CD8-positive, alpha-beta memory T cell (primary cell): ENCODE results near the gene GRM7. TPM values are rescaled to one million over a fixed set of nuclear protein-coding genes. Genes with fewer than 3 reads are reported as not detected.

Source experiments
- CTCF ChIA-PET: fragments of 350-600 bp; sonication (Branson Sonifier 250); formaldehyde crosslinking; loops from one replicate; lab custom pipeline; 2021; ENCODE audit warnings: antibody characterized with exemption; lab: Charles Lee
- POLR2A ChIA-PET: fragments of 350-600 bp; sonication (Branson Sonifier 250); formaldehyde crosslinking; loops from one replicate; lab custom pipeline; 2021; ENCODE audit warnings: antibody characterized with exemption; lab: Charles Lee
- DNase-seq, 5 donors: peaks; one replicate each; pipeline versions ENCODE4 v3.0.0 to v3.0.0-alpha.2; 2020 to 2022; ENCODE audit warnings: mixed read lengths in 1 of 5
- H3K27ac ChIP-seq: one replicate; pipeline ENCODE4 v1.7.0; 2013; ENCODE audit warnings: low read depth, mild to moderate bottlenecking, low read length, moderate library complexity
- H3K27me3 ChIP-seq: 2 replicates; pipeline ENCODE4 v1.7.0; 2013; ENCODE audit warnings: low read length, mild to moderate bottlenecking; ENCODE audit not compliant: insufficient read depth, poor library complexity, severe bottlenecking
- H3K36me3 ChIP-seq: 2 replicates; pipeline ENCODE4 v1.7.0; 2013; ENCODE audit warnings: mild to moderate bottlenecking, low read length, moderate library complexity; ENCODE audit not compliant: insufficient read depth
- H3K4me1 ChIP-seq: 2 replicates; pipeline ENCODE4 v1.7.0; 2013; ENCODE audit warnings: mild to moderate bottlenecking, low read length, moderate library complexity; ENCODE audit not compliant: insufficient read depth
- H3K4me3 ChIP-seq: 2 replicates; pipeline ENCODE4 v1.7.0; 2013; ENCODE audit warnings: mild to moderate bottlenecking, low read length
- H3K9me3 ChIP-seq: 2 replicates; pipeline ENCODE4 v1.7.0; 2013; ENCODE audit warnings: mild to moderate bottlenecking, low read length
- H3K27ac Mint-ChIP-seq, 8 donors: one replicate each; pipeline ENCODE4 v1.8.0; 2020 to 2021; ENCODE audit warnings: mixed read lengths in 8 of 8, mild to moderate bottlenecking in 6 of 8, inconsistent platforms in 3 of 8, moderate library complexity in 3 of 8
- H3K27me3 Mint-ChIP-seq, 2 donors: one replicate each; pipeline ENCODE4 v1.8.0; 2020 to 2021; ENCODE audit warnings: mixed read lengths in 2 of 2, mild to moderate bottlenecking in 1 of 2, moderate library complexity in 1 of 2
- H3K36me3 Mint-ChIP-seq, 3 donors: one replicate each; pipeline ENCODE4 v1.8.0; 2020 to 2021; ENCODE audit warnings: mixed read lengths in 3 of 3, inconsistent platforms in 1 of 3, mild to moderate bottlenecking in 1 of 3
- H3K4me1 Mint-ChIP-seq, 3 donors: one replicate each; pipeline ENCODE4 v1.8.0; 2020 to 2021; ENCODE audit warnings: mixed read lengths in 3 of 3, inconsistent platforms in 1 of 3, mild to moderate bottlenecking in 1 of 3
- H3K4me3 Mint-ChIP-seq, 7 donors: one replicate each; pipeline ENCODE4 v1.8.0; 2020 to 2021; ENCODE audit warnings: mixed read lengths in 7 of 7, mild to moderate bottlenecking in 6 of 7, moderate library complexity in 4 of 7, inconsistent platforms in 2 of 7
- H3K9me3 Mint-ChIP-seq, 5 donors: one replicate each; pipeline ENCODE4 v1.8.0; 2020 to 2022; ENCODE audit warnings: mixed read lengths in 5 of 5, mild to moderate bottlenecking in 3 of 5, moderate library complexity in 2 of 5, inconsistent platforms in 1 of 5
- polyA plus RNA-seq: library from polyadenylated mRNA; unstranded; fragments of 300-500 nt; fragmentation: Illumina TruSeq; gene quantifications from one replicate; pipeline ENCODE4 v1.2.3, GENCODE V29; 2021
- total RNA-seq, 2 experiments: library from RNA; stranded (reverse); gene quantifications; one replicate each; pipeline ENCODE4 v1.2.3, GENCODE V29; 2021

The GRM7 gene
- total and polyA plus RNA-seq, 3 experiments from 2014 or later = not detected

DNA sequence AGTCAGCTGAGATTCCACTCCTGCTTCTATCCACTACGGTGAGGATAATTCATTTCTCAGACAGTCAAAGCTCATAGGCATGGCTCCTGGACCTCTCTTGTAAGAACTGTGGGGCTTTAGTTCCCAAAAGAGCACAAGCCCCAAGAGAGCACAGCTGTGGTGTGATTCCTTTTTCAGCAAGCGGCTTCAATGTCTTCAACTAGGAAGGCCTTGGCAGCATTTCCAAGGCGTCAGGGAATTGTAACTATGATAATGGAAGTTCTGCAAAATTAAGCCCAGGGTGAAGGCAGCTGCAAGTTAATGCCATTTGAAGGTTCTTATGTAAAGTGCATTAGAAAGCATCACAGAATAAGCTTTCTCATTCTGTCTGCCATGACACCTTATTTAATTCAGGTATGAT lies 657.1 kb downstream of the GRM7 start:
- no peaks in the 10 kb centered on the region for H3K9me3 ChIP-seq
- no peaks in the 10 kb centered on the region for H3K27me3 ChIP-seq
- H3K4me3 ChIP-seq = no peak overlapping the region
- H3K4me1 Mint-ChIP-seq = no peaks in the 10 kb centered on the region
- no peak for DNase-seq
- no peaks in the 10 kb centered on the region for H3K27me3 Mint-ChIP-seq
- POLR2A ChIA-PET = no interaction called here
- H3K36me3 ChIP-seq = no peaks in the 10 kb centered on the region
- peaks cover 0 to 7% (median 3%) of the 10 kb centered on the region in 5 donors for H3K9me3 Mint-ChIP-seq
- H3K4me1 ChIP-seq = no peaks in the 10 kb centered on the region
- CTCF ChIA-PET = no interaction called here
- no peaks in the 10 kb centered on the region for H3K36me3 Mint-ChIP-seq
- H3K4me3 Mint-ChIP-seq = no peak overlapping the region
- no peak overlapping the region for H3K27ac ChIP-seq
- H3K27ac Mint-ChIP-seq = no peak overlapping the region

DNA sequence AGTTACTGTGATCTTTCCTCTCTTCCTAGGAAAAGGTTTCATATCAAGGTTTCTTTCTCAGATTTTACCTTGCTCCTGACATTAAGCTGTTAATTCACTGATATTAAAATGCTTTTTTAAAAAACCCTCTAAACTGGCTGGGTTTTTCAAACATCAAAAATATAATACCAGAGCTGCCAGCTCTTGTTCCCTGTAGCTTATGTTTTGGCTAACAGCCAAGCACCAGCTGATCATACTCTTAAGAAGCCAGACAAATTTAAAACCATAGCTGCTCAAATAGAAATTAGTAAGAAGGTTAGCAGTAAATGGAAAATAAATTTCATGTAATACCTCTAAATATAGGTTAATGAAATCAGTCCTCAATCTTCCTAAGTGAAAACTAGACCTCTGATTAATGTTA lies 657.5 kb downstream of the GRM7 start:
- no peak overlapping the region for H3K4me3 ChIP-seq
- CTCF ChIA-PET = no interaction called here
- no peaks in the 10 kb centered on the region for H3K9me3 ChIP-seq
- H3K27me3 Mint-ChIP-seq = no peaks in the 10 kb centered on the region
- H3K27me3 ChIP-seq = no peaks in the 10 kb centered on the region
- no peak overlapping the region for H3K4me3 Mint-ChIP-seq
- no peaks in the 10 kb centered on the region for H3K4me1 ChIP-seq
- no peaks in the 10 kb centered on the region for H3K36me3 Mint-ChIP-seq
- no peaks in the 10 kb centered on the region for H3K4me1 Mint-ChIP-seq
- H3K36me3 ChIP-seq = no peaks in the 10 kb centered on the region
- peaks cover 0 to 8% (median 3%) of the 10 kb centered on the region in 5 donors for H3K9me3 Mint-ChIP-seq
- H3K27ac Mint-ChIP-seq = no peak overlapping the region
- POLR2A ChIA-PET = no interaction called here
- no peak overlapping the region for H3K27ac ChIP-seq
- DNase-seq = no peak

DNA sequence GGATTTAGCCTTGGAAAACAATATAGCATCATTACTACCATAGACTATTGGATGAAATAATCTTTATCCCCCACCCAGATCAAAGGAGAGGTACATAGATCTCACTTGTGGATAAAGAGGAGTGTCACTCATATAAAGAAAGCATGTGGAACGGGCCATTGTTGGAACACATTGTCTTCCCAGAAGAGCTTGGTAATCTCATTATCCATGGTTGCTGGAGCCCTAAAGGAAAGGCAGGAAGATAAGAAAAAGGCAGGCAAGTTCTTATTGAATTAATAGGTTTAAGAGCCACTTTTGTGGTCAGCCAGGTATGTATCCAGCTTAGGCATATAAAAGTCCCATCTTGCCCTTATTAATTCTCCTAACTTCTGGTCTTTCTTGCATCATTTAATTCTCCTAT lies 659.1 kb downstream of the GRM7 start:
- Mint-ChIP-seq H3K4me3 (no peak overlapping the region), H3K36me3 (no peaks in the 10 kb centered on the region), H3K27ac (no peak overlapping the region), H3K9me3 (peaks cover 0 to 11% (median 3%) of the 10 kb centered on the region in 5 donors), H3K27me3 (no peaks in the 10 kb centered on the region), H3K4me1 (no peaks in the 10 kb centered on the region)
- no peaks in the 10 kb centered on the region for H3K4me1 ChIP-seq
- H3K27me3 ChIP-seq = no peaks in the 10 kb centered on the region
- DNase-seq = no peak
- CTCF ChIA-PET = no interaction called here
- H3K9me3 ChIP-seq = no peaks in the 10 kb centered on the region
- H3K4me3 ChIP-seq = no peak overlapping the region
- POLR2A ChIA-PET = no interaction called here
- no peak overlapping the region for H3K27ac ChIP-seq
- H3K36me3 ChIP-seq = no peaks in the 10 kb centered on the region

DNA sequence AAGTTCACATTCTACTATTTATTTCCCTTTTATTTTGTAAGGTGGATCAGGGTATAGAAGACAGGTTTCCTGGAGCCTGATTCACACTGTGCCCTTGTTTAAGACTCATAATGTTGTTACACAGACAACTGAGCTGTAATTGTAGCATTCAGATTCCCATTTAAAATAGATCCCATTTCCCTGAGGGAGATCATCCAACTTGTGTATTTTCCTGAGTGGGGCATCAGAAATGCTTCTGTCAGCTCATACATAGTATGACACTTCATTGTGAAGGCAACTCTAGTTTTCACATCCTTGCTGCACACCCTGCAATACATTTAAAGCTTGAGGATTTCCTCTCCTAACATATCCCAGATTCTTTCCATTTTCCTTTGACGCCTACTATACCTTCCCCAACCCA lies 659.7 kb downstream of the GRM7 start:
- POLR2A ChIA-PET = no interaction called here
- Mint-ChIP-seq H3K36me3 (no peaks in the 10 kb centered on the region), H3K27me3 (no peaks in the 10 kb centered on the region), H3K9me3 (peaks cover 0 to 11% (median 5%) of the 10 kb centered on the region in 5 donors), H3K4me1 (no peaks in the 10 kb centered on the region), H3K4me3 (no peak overlapping the region), H3K27ac (no peak overlapping the region)
- no peaks in the 10 kb centered on the region for H3K36me3 ChIP-seq
- no peaks in the 10 kb centered on the region for H3K9me3 ChIP-seq
- no peaks in the 10 kb centered on the region for H3K27me3 ChIP-seq
- CTCF ChIA-PET = no interaction called here
- H3K4me1 ChIP-seq = no peaks in the 10 kb centered on the region
- DNase-seq = no peak
- no peak overlapping the region for H3K4me3 ChIP-seq
- no peak overlapping the region for H3K27ac ChIP-seq

DNA sequence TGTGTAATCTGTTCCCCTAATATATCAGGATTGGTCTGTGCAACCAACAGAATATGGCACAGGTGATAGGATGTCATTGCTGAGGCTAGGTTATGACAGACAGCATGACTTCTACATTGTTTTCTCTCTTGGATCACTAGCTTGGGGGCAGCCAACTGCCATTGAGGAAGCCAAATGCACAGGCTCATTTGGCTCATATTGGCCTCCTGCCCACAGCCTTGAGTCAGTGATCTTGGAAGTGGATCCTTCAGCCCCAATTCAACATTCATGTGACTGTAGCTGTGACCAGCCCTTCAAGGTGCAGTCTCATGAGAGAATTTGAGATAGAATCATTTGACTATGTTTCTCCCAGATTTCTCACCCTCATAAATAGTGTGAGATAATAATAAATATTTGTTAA lies 675.6 kb downstream of the GRM7 start:
- H3K4me3 Mint-ChIP-seq = no peak overlapping the region
- H3K4me1 ChIP-seq = no peaks in the 10 kb centered on the region
- no peak overlapping the region for H3K27ac Mint-ChIP-seq
- no peaks in the 10 kb centered on the region for H3K9me3 ChIP-seq
- DNase-seq = no peak
- no peaks in the 10 kb centered on the region for H3K27me3 ChIP-seq
- ChIA-PET CTCF (no interaction called here), POLR2A (no interaction called here)
- no peaks in the 10 kb centered on the region for H3K36me3 Mint-ChIP-seq
- H3K27me3 Mint-ChIP-seq = no peaks in the 10 kb centered on the region
- no peaks in the 10 kb centered on the region for H3K36me3 ChIP-seq
- H3K4me1 Mint-ChIP-seq = no peaks in the 10 kb centered on the region
- peaks cover under 1 to 5% (median 3%) of the 10 kb centered on the region in 5 donors for H3K9me3 Mint-ChIP-seq
- H3K27ac ChIP-seq = no peak overlapping the region
- H3K4me3 ChIP-seq = no peak overlapping the region

DNA sequence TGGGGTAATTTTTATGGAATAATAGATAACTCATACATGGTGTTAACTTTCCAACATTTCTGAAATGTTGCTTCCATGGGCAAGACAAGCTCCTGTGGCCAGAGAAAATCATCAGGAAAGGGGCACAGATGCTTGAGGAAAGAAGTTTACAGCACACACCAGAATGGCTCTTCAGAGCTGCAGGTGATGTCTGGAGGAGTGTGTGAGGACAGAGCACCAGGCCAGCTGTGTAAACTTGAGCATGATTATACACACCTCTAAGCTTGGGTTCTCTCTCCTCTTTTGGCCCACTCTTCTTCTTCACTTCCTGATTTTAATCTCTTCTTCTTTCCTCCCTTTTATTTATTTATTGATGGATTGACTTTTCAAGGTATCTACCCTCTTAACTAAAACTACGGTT lies 676.0 kb downstream of the GRM7 start:
- Mint-ChIP-seq H3K9me3 (peaks cover 0 to 5% (median 3%) of the 10 kb centered on the region in 5 donors), H3K4me3 (no peak overlapping the region), H3K27ac (no peak overlapping the region), H3K4me1 (no peaks in the 10 kb centered on the region), H3K36me3 (no peaks in the 10 kb centered on the region), H3K27me3 (no peaks in the 10 kb centered on the region)
- Histone ChIP-seq H3K9me3 (no peaks in the 10 kb centered on the region), H3K36me3 (no peaks in the 10 kb centered on the region), H3K4me3 (no peak overlapping the region), H3K27ac (no peak overlapping the region), H3K27me3 (no peaks in the 10 kb centered on the region), H3K4me1 (no peaks in the 10 kb centered on the region)
- no peak for DNase-seq
- POLR2A ChIA-PET = no interaction called here
- CTCF ChIA-PET = no interaction called here

DNA sequence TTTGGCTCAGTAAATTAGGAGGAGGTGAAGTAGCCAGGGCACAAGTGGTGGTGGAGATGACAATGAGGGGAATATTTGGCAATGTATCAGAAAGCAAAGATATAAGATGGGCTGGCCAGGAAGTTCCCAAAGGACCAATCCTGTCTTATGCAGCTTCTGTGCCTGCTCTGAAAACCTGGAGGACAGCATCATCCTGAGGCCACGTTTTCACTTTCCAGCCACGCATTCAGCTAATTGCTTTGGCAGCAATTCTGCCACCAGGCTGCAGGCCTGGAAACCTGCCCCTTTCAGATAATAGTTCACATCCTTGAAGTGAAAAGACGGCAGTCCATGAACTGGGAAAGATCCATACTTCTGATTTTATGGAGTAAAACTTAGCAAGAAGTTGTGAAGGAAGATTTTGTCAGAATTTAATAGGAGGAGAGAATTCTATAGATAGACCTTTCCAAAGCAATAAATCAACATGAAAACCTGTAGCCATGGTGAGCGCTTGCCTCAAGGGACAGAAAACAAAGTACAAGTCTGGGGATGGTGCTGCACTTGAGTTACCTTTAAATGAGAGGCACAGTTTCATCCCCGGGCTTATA lies 682.5 kb downstream of the GRM7 start:
- H3K4me1 ChIP-seq = no peaks in the 10 kb centered on the region
- POLR2A ChIA-PET = no interaction called here
- no peak for DNase-seq
- Mint-ChIP-seq H3K27ac (no peak overlapping the region), H3K4me3 (no peak overlapping the region), H3K27me3 (no peaks in the 10 kb centered on the region), H3K9me3 (peaks cover 0 to 11% (median 8%) of the 10 kb centered on the region in 5 donors), H3K36me3 (no peaks in the 10 kb centered on the region), H3K4me1 (no peaks in the 10 kb centered on the region)
- CTCF ChIA-PET = no interaction called here
- no peaks in the 10 kb centered on the region for H3K36me3 ChIP-seq
- H3K27ac ChIP-seq = no peak overlapping the region
- H3K9me3 ChIP-seq = no peaks in the 10 kb centered on the region
- H3K27me3 ChIP-seq = no peaks in the 10 kb centered on the region
- H3K4me3 ChIP-seq = no peak overlapping the region

DNA sequence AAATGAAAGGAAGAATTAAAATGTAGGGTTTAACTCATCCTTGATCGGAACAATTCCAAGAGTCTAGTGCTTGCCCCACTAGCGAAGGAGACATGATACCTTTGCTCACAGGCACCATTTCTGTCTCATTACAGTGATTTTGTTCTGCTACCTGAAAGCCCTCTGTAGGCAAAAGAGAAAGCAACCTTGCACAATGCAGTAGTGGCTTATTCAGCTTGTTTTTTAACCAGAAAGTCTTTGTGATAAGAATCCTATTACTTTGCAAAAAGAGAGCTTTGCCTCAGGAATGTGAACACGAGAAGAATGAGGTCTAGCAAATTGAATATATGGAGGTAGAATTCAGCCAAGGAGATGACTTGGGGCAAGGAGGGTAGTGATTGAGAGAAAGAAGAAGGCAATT lies 684.4 kb downstream of the GRM7 start:
- Mint-ChIP-seq H3K4me1 (no peaks in the 10 kb centered on the region), H3K9me3 (peaks cover 0 to 15% (median 8%) of the 10 kb centered on the region in 5 donors), H3K36me3 (no peaks in the 10 kb centered on the region), H3K4me3 (no peak overlapping the region), H3K27ac (no peak overlapping the region), H3K27me3 (no peaks in the 10 kb centered on the region)
- POLR2A ChIA-PET = no interaction called here
- H3K4me3 ChIP-seq = no peak overlapping the region
- H3K9me3 ChIP-seq = no peaks in the 10 kb centered on the region
- no peaks in the 10 kb centered on the region for H3K4me1 ChIP-seq
- H3K36me3 ChIP-seq = no peaks in the 10 kb centered on the region
- no peaks in the 10 kb centered on the region for H3K27me3 ChIP-seq
- CTCF ChIA-PET = no interaction called here
- no peak for DNase-seq
- no peak overlapping the region for H3K27ac ChIP-seq

DNA sequence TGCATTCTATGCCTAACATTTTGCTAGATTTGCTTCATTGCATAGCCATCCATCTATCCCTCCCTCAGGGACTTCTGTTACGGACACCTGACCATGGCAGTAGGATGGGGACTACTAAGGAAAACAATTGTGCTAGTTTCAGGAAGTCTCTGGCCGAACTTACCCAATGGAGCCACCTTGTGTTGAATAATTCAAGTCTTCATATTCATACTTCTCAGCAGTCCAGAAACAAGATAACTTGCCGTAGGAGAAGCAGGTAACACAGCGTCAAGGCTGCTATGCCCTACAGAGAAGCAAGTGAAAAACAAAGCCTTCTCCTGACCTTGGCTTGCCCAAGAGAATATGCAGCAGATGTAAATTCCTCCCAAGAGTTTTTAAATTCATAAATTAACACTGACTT lies 685.3 kb downstream of the GRM7 start:
- CTCF ChIA-PET = no interaction called here
- H3K4me3 Mint-ChIP-seq = no peak overlapping the region

More for the DNA sequence above, 685.3 kb downstream of the GRM7 start:
- Mint-ChIP-seq H3K9me3 (peaks cover 0 to 15% (median 8%) of the 10 kb centered on the region in 5 donors), H3K27ac (no peak overlapping the region), H3K36me3 (no peaks in the 10 kb centered on the region), H3K4me1 (no peaks in the 10 kb centered on the region), H3K27me3 (no peaks in the 10 kb centered on the region)
- POLR2A ChIA-PET = no interaction called here
- H3K36me3 ChIP-seq = no peaks in the 10 kb centered on the region
- no peaks in the 10 kb centered on the region for H3K27me3 ChIP-seq
- DNase-seq = no peak
- H3K27ac ChIP-seq = no peak overlapping the region
- no peak overlapping the region for H3K4me3 ChIP-seq
- no peaks in the 10 kb centered on the region for H3K9me3 ChIP-seq
- no peaks in the 10 kb centered on the region for H3K4me1 ChIP-seq
